ENCODE measurements around the gene PYGO1. TPM values are rescaled to one million over a fixed set of nuclear protein-coding genes. Genes with fewer than 3 reads are reported as not detected.

The PYGO1 gene
- total and polyA plus RNA-seq, 2 of the 8 experiments (the other 6 are each of a cell fraction or from before 2014, with no cell fraction given) = 0.50 to 1.1 TPM

DNA sequence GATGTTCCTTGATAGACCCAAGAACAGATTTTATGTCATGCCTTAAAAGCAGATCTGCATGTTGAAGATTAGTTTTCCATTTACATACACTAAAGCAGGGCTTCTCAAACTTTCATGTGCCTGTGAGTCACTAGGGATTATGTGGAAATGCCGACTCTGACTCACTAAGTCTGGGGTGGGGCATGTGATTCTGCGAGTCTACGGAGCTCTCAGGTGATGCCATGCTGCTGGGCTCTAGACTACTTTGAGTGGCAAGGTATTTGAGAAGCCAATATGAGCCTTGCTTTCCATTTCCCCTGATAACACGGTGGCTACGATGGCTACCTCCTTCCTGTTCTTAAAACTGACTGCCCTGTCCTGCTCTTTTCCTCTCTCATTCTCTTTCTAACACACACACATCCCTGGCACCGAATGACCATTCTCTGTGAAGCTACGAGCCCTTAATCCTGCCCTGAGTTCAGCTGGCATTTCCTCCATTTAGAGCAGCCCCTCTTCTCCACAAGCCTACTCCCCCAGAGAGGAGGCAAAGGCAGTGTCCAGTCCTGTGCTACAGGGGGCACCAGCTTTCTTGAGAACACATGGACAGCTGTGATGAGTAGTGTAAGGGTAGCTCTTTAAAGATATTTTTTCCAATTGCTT, 39.7 kb upstream of the PYGO1 start:
- POLR2A ChIA-PET (ENCODE audit: partially characterized antibody) = no interaction called here

More for the DNA sequence above, 39.7 kb upstream of the PYGO1 start:
- Histone ChIP-seq H3K79me1 (ENCODE audit: low read depth, low read length) (no peaks in the 10 kb centered on the region), H3K4me1 (replicated peaks in 1 of 4; ENCODE audit: control insufficient read depth in 3 of 4, insufficient read depth in 4 of 4, low read length in 3 of 4) (no peaks in the 10 kb centered on the region), H2BK5ac (ENCODE audit: low read depth, low read length) (no peak overlapping the region), H3K9ac (replicated peaks in 1 of 4; ENCODE audit: extremely low read depth in 1 of 4, low read depth in 3 of 4, low read length in 3 of 4) (no peak overlapping the region), H3K79me2 (ENCODE audit: control insufficient read depth in 1 of 2, insufficient read depth in 2 of 2, low read length in 2 of 2) (no peaks in the 10 kb centered on the region), H3K4ac (replicated peaks; ENCODE audit: insufficient read length, low read depth, low read length) (no peak overlapping the region), H2AFZ (ENCODE audit: low read length) (no peak overlapping the region), H3K4me2 (ENCODE audit: insufficient read depth in 1 of 2, low read depth in 2 of 2, low read length in 2 of 2) (no peak overlapping the region), H3K27me3 (replicated peaks in 1 of 4; ENCODE audit: control insufficient read depth in 3 of 4, extremely low read depth in 1 of 4, insufficient read depth in 3 of 4, low read length in 3 of 4) (no peaks in the 10 kb centered on the region), H2BK120ac (replicated peaks; ENCODE audit: low read depth, low read length) (no peak overlapping the region), H4K20me1 (replicated peaks in 1 of 2; ENCODE audit: control insufficient read depth in 1 of 2, insufficient read depth in 2 of 2, low read length in 2 of 2) (no peaks in the 10 kb centered on the region), H2BK20ac (ENCODE audit: low read length) (no peak overlapping the region), H3K18ac (ENCODE audit: extremely low read depth, low read length) (no peak overlapping the region), H3K27ac (ENCODE audit: low read depth, low read length) (no peak overlapping the region), H3K36me3 (ENCODE audit: control insufficient read depth in 2 of 4, insufficient read depth in 4 of 4, low read length in 3 of 4) (no peaks in the 10 kb centered on the region), H4K91ac (replicated peaks; ENCODE audit: insufficient read length, low read length) (no peak overlapping the region), H4K8ac (ENCODE audit: extremely low read depth, insufficient read depth, low read length) (no peak overlapping the region; the same call in 1 of the 2 replicates), H2BK15ac (ENCODE audit: low read length) (no peak overlapping the region), H3K14ac (ENCODE audit: insufficient read length) (no peak overlapping the region), H2AK5ac (ENCODE audit: low read depth, low read length) (no peak overlapping the region), H4K5ac (ENCODE audit: insufficient read length, low read depth, low read length) (no peak overlapping the region), H3K56ac (replicated peaks; ENCODE audit: insufficient read length, low read depth, low read length) (no peak overlapping the region), H3K23me2 (ENCODE audit: low read depth, low read length) (no peaks in the 10 kb centered on the region), H3K23ac (ENCODE audit: insufficient read length) (no peak overlapping the region), H2BK12ac (ENCODE audit: low read depth, low read length) (no peak overlapping the region), H3K9me3 (ENCODE audit: insufficient read depth in 2 of 2, low read depth in 1 of 2, low read length in 1 of 2) (no peaks in the 10 kb centered on the region), H3K4me3 (ENCODE audit: extremely low read depth in 1 of 4, insufficient read depth in 2 of 4, low read depth in 3 of 4, low read length in 4 of 4) (no peak overlapping the region)
- DNase-seq (ENCODE audit: low read depth in 1 of 2, low spot score in 2 of 2) (no peak), FAIRE-seq (no peak)
- TF ChIP-seq, protein P1, sequence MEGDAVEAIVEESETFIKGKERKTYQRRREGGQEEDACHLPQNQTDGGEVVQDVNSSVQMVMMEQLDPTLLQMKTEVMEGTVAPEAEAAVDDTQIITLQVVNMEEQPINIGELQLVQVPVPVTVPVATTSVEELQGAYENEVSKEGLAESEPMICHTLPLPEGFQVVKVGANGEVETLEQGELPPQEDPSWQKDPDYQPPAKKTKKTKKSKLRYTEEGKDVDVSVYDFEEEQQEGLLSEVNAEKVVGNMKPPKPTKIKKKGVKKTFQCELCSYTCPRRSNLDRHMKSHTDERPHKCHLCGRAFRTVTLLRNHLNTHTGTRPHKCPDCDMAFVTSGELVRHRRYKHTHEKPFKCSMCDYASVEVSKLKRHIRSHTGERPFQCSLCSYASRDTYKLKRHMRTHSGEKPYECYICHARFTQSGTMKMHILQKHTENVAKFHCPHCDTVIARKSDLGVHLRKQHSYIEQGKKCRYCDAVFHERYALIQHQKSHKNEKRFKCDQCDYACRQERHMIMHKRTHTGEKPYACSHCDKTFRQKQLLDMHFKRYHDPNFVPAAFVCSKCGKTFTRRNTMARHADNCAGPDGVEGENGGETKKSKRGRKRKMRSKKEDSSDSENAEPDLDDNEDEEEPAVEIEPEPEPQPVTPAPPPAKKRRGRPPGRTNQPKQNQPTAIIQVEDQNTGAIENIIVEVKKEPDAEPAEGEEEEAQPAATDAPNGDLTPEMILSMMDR (IDR thresholded peaks at IDR 0.05; ENCODE audit: control extremely low read depth in 1 of 3, insufficient read depth in 1 of 3, low read depth in 1 of 3, low read length in 3 of 3) = peak in 2 of 3 experiments; percentile 23 to 37; a peak in 3 of 4 replicates
- no peak for TF ChIP-seq POU5F1 (IDR thresholded peaks at IDR 0.05; ENCODE audit: low read depth, low read length)
- peak; percentile 9 to 27; a peak in 2 of 4 replicates for TF ChIP-seq RAD21 (IDR thresholded peaks at IDR 0.05 in 1 of 2, conservative IDR thresholded peaks at IDR 0.05 in 1 of 2; ENCODE audit: low read depth in 2 of 2, low read length in 2 of 2)
- CTCF ChIA-PET (ENCODE audit: partially characterized antibody) = interaction anchor here (0.7 to 2.3 kb wide), 16 partner anchors 14 to 407 kb away, joined by 3 to 8 read pairs (median 4); no protein-coding TSS in a partner anchor
- WGBS, 2 experiments (ENCODE audit: extremely low coverage in 1 of 2, insufficient coverage in 1 of 2, insufficient read length in 1 of 2, insufficient replicate concordance in 2 of 2, low coverage in 1 of 2, low lambda C conversion rate in 2 of 2, missing lambda C conversion rate in 1 of 2) = 91% methylated on average over 7 of the region's 7 CpGs; no CpG with 5 or more reads in 1 of the 2 experiments
